GM19463 (cell line): ENCODE results near the gene MLLT1.

Experiments
- ATAC-seq: cut with Tn5 transposase; IDR thresholded peaks from one replicate; pipeline ENCODE4 v1.9.1; 2021; ENCODE audit warnings: mild to moderate bottlenecking, moderate library complexity; ENCODE audit not compliant: unreplicated experiment

The MLLT1 gene

DNA sequence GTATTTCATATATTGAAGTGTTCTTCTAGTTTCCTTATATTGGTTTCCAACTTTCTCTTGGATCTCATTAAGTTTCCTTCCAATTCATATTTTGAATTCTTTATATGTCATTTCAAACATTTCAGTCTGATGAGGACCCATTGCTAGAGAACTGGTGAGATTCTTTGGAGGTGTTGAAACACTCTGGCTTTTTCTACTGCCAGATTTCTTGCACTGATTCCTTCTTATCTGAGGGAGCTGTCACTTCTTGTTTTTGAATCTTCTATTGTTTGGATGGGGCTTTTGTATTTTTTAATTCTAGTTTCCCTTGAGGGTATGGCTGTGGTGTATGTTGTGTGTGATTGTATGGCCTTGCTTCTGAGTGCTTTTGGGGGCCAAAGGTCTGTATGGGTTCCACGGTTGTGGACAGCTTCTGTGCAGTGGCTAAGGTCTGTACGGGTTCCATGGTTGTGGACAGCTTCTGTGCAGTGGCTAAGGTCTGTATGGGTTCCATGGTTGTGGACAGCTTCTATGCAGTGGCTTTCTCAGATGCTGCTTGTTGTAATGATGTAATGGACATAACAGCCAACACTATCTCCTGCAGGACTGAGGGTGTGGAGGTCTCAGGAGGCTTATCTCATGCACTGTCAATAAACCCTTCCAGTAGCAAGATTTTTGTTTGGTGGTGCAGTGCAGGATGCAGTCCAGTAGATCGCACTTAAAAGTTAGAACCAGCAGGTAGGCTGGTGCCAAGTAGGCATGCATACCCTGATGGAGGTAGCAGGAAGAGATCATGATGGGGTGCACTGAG lies 107.5 kb downstream of the MLLT1 start:
- no peak for ATAC-seq

DNA sequence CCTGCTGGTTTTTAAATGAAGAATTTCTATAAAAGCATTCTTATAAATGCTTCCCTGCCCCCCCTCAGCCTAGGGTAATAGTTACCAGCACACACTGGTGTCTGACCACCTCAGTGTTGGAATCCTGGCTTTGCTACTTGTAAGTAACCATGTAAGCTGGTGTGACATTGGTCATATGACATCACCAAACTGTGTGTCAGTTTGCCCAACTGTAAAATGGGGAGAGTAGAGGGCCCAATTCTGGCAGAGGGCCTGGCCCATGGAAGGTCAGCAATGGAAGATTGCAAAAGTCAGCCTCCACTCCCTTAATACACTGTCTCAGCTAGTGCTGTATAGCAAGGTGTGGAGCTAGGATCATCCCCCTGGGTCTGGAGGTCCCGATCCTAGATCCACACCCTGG lies 112.7 kb downstream of the MLLT1 start:
- no peak for ATAC-seq

DNA sequence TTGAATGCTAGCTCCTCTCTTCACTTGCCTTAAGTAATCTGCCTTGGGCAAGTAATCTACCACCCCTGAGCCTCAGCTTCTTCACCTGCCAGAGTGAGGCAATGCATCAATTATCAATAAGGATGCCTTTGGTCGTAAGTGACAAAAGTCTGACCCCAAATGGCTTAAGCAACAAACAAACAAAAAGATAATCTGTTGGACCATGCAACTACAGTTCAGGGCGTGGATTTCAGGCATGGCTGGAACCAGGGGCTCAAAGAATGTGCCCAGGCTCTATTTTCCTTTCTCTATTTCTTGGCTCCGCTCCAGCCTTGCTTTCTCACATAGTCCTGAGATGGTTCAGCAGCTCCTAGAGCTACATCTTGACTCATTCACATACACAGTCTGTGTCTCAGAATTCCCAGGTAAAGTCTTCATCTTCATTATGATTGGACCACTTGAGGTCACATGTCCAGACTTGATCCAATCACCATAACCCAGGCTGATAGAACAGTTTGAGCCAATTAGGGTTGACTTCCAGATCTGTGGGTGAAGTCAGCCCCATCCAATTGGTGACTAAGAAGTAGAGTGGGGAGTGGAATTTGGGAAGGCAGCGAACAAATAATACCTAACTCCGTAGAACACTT lies 114.8 kb downstream of the MLLT1 start:
- ATAC-seq = no peak

DNA sequence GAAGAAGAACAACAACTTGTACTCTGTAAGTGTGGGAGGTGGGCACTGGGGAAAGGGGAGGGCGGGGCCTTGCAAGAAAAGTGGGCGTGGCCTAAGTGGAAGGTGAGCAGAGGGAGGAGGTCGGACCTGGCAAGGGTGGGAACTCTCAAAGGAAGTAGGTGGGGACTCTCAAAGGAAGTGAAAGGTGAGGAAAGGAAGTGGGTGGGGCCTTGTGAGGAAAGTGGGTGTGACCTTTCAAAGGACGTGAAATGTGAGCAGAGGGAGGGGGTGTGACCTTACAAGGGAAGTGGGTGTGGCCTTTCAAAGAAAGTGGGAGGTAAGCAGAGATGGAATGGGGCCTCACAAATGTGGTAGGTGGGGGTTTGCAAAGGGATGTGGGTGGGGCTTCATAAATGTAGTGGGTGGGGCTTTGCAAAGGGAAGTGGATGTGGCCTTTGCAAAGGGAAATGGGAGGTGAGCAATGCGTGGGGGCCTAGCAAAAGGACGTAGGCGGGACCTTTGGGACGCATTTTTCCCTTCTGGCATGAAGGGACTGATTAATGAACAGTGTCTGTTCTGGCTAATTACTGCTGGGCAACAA lies 118.4 kb downstream of the MLLT1 start:
- ATAC-seq = no peak
